HCT116 (cell line): ENCODE data around the gene CXXC1. TPM values are rescaled to one million over a fixed set of nuclear protein-coding genes. Genes with fewer than 3 reads are reported as not detected.
"Not testable (repeated sequence)": the region's sequence is repeated elsewhere in the genome, so short reads cannot be mapped to it uniquely, and the experiment has no call there.

Experiments used
- ATAC-seq: fragments of 200-7000 bp; cut with Tn5 transposase; 2 replicates; pipeline ENCODE4 v1.9.1; 2020; ENCODE audit warnings: mild to moderate bottlenecking, moderate library complexity
- BruUV-seq: library from RNA; stranded (reverse); fragments of 400-500 nt; replicated peaks from 2 replicates; lab custom pipeline; 2021; lab: Mats Ljungman, UMichigan
- CTCF ChIA-PET: fragments of 300-600 bp; sonication (Branson Sonifier 250); formaldehyde crosslinking; loops from one replicate; lab custom pipeline; 2021; ENCODE audit warnings: antibody characterized with exemption; lab: Charles Lee
- POLR2A ChIA-PET: fragments of 300-600, 350-600 bp; sonication (Branson Sonifier 250); formaldehyde crosslinking; loops from one replicate; lab custom pipeline; 2021; ENCODE audit warnings: antibody characterized with exemption; lab: Charles Lee
- RAD21 ChIA-PET, 2 experiments: fragments of 300-600 bp; sonication (Branson Sonifier 250); formaldehyde crosslinking; loops; one replicate each; lab custom pipeline; 2023; ENCODE audit warnings: low total read pairs in 2 of 2; ENCODE audit not compliant: uncharacterized antibody in 2 of 2, unreplicated experiment in 2 of 2, low non-redundant PET in 1 of 2; lab: Charles Lee
- DNase-seq: peaks from one replicate; pipeline ENCODE4 v3.0.0-alpha.2; 2010; ENCODE audit warnings: low read depth, low spot score
- H2AFZ ChIP-seq: fragments of 200-600 bp; shearing (Covaris generic), sonication (generic); 2 replicates; pipeline ENCODE4 v1.6.1; 2017; ENCODE audit warnings: low read depth, mixed run types, mixed read lengths, antibody characterized with exemption, low read length; ENCODE audit not compliant: poor library complexity, severe bottlenecking
- H3K27ac ChIP-seq: 2 replicates; pipeline ENCODE4 v1.5.1; 2012; ENCODE audit warnings: low read depth, low read length
- H3K27me3 ChIP-seq: fragments of 200-600 bp; sonication (generic); 2 replicates; pipeline ENCODE4 v1.6.1; 2016; ENCODE audit warnings: mixed run types, low read length, mixed read lengths; ENCODE audit not compliant: insufficient read depth
- H3K36me3 ChIP-seq, 2 experiments: fragments of 200-500 bp in 1 of 2; fragments of 200-600 bp in 1 of 2; sonication (Bioruptor generic) in 1 of 2; sonication (generic) in 1 of 2; 2 replicates each; pipeline versions ENCODE4 v1.5.1 to v1.6.1; 2014 to 2016; ENCODE audit warnings: low read length in 2 of 2, inconsistent platforms in 1 of 2, mixed read lengths in 1 of 2, mixed run types in 1 of 2; ENCODE audit not compliant: insufficient read depth in 2 of 2, control insufficient read depth in 1 of 2
- H3K4me1 ChIP-seq, 2 experiments: fragments of 200-600 bp in 1 of 2; sonication (generic) in 1 of 2; 2 replicates each; pipeline versions ENCODE4 v1.5.1 to v1.6.1; 2012 to 2017; ENCODE audit warnings: low read length in 2 of 2, inconsistent platforms in 1 of 2, mild to moderate bottlenecking in 1 of 2, mixed read lengths in 1 of 2, mixed run types in 1 of 2, moderate library complexity in 1 of 2; ENCODE audit not compliant: insufficient read depth in 2 of 2, control insufficient read depth in 1 of 2
- H3K4me2 ChIP-seq: fragments of 200-600 bp; sonication (generic); 2 replicates; pipeline ENCODE4 v1.6.1; 2017; ENCODE audit warnings: mixed run types, low read length, mixed read lengths
- H3K4me3 ChIP-seq, 2 experiments: fragments of 200-600 bp in 1 of 2; sonication (generic) in 1 of 2; replicated peaks in 1 of 2; 2 replicates each; pipeline ENCODE4 v1.5.1; 2011 to 2016; ENCODE audit warnings: low read length in 2 of 2, control low read depth in 1 of 2, low read depth in 1 of 2, mild to moderate bottlenecking in 1 of 2, mixed read lengths in 1 of 2, mixed run types in 1 of 2
- H3K79me2 ChIP-seq: fragments of 200-600 bp; sonication (generic); 2 replicates; pipeline ENCODE4 v1.6.1; 2017; ENCODE audit warnings: mild to moderate bottlenecking, mixed run types, low read length, moderate library complexity, mixed read lengths; ENCODE audit not compliant: insufficient read depth
- H3K9ac ChIP-seq: fragments of 200-600 bp; sonication (generic); 2 replicates; pipeline ENCODE4 v1.6.1; 2016; ENCODE audit warnings: low read length, mixed read lengths
- H3K9me2 ChIP-seq: fragments of 200-600 bp; sonication (generic), shearing (Covaris generic); 2 replicates; pipeline ENCODE4 v1.6.1; 2017; ENCODE audit warnings: mixed run types, mild to moderate bottlenecking, moderate library complexity; ENCODE audit not compliant: insufficient read depth
- H3K9me3 ChIP-seq, 2 experiments: fragments of 200-500 bp in 1 of 2; fragments of 200-600 bp in 1 of 2; sonication (Bioruptor generic) in 1 of 2; sonication (generic) in 1 of 2; 2 replicates each; pipeline ENCODE4 v1.6.1; 2014 to 2017; ENCODE audit warnings: low read length in 2 of 2, mixed read lengths in 2 of 2, inconsistent platforms in 1 of 2, low read depth in 1 of 2, mild to moderate bottlenecking in 1 of 2, mixed run types in 1 of 2, moderate library complexity in 1 of 2; ENCODE audit not compliant: control insufficient read depth in 1 of 2, insufficient read depth in 1 of 2
- H4K20me1 ChIP-seq: fragments of 200-600 bp; sonication (generic), shearing (Covaris generic); 2 replicates; pipeline ENCODE4 v1.6.1; 2017; ENCODE audit warnings: mixed run types, mild to moderate bottlenecking, moderate library complexity; ENCODE audit not compliant: insufficient read depth
- ELF1 ChIP-seq: IDR thresholded peaks from 2 replicates; pipeline ENCODE4 v1.6.1; 2012; ENCODE audit warnings: low read depth, borderline replicate concordance
- FOSL1 ChIP-seq: IDR thresholded peaks from 2 replicates; pipeline ENCODE4 v1.6.1; 2012; ENCODE audit warnings: low read depth
- JUND ChIP-seq: IDR thresholded peaks from 2 replicates; pipeline ENCODE4 v1.6.1; 2012
- RAD21 ChIP-seq: IDR thresholded peaks from 2 replicates; pipeline ENCODE4 v1.6.1; 2012; ENCODE audit warnings: low read depth, mild to moderate bottlenecking
- SP1 ChIP-seq: IDR thresholded peaks from 2 replicates; pipeline ENCODE4 v1.6.1; 2012; ENCODE audit warnings: low read depth
- SRF ChIP-seq: IDR thresholded peaks from 2 replicates; pipeline ENCODE4 v1.6.1; 2012; ENCODE audit warnings: low read depth
- TCF7L2 ChIP-seq: IDR thresholded peaks from 2 replicates; pipeline ENCODE4 v1.7.0; 2011; ENCODE audit warnings: borderline replicate concordance, inconsistent platforms; ENCODE audit not compliant: insufficient read depth, insufficient read length; ENCODE audit errors: extremely low read depth
- ZNF274 ChIP-seq: fragments of 200-500 bp; sonication (Bioruptor generic); IDR thresholded peaks from 2 replicates; pipeline ENCODE4 v1.6.1; 2014; ENCODE audit warnings: mild to moderate bottlenecking, low read depth, low read length, inconsistent platforms
- intact Hi-C: fragments of 100-400 bp; cut with micrococcal nuclease; formaldehyde crosslinking; loops from 2 replicates; pipeline ENCODE4 v1.10.0; 2022
- total RNA-seq: library from RNA; stranded (reverse); gene quantifications from one replicate; pipeline ENCODE4 v1.2.1, GENCODE V29; 2021; ENCODE audit not compliant: unreplicated experiment

The CXXC1 gene
- total RNA-seq, 1 experiment from 2014 or later, result 101 TPM

- H3K4me3 ChIP-seq, result no peak overlapping the region
- ChIA-PET POLR2A (no interaction called here), CTCF (no interaction called here), RAD21 (no interaction called here)
- no peaks in the 10 kb centered on the region for H4K20me1 ChIP-seq
- no peak for TF ChIP-seq SP1
- no peak for TF ChIP-seq FOSL1
- no peak for TF ChIP-seq SRF
- TF ChIP-seq TCF7L2, result no peak
- TF ChIP-seq ELF1, result no peak
- no peak for TF ChIP-seq JUND
- TF ChIP-seq ZNF274, result no peak
- TF ChIP-seq RAD21, result no peak
- no peaks in the 10 kb centered on the region for H3K79me2 ChIP-seq
- H3K9ac ChIP-seq, result no peak overlapping the region
- no peaks in the 10 kb centered on the region for H3K36me3 ChIP-seq
- no peaks in the 10 kb centered on the region for H3K4me1 ChIP-seq
- ATAC-seq, result no peak
- H3K27me3 ChIP-seq, result no peaks in the 10 kb centered on the region
- no peaks in the 10 kb centered on the region for H3K9me3 ChIP-seq
- H3K9me2 ChIP-seq, result no peaks in the 10 kb centered on the region; the same call in 1 of the 2 replicates
- intact Hi-C loops, result no loop called here
- H2AFZ ChIP-seq, result no peak overlapping the region
- H3K4me2 ChIP-seq, result no peak overlapping the region
- no peak for DNase-seq
- no TSS peak for BruUV-seq
- H3K27ac ChIP-seq, result no peak overlapping the region
These were observed 22.6 kb upstream of the CXXC1 start for GRCh38 chr18:50310080-50310479.

GRCh38 chr18:50308851-50309250 is 21.4 kb upstream of the CXXC1 start:
- H3K4me3 ChIP-seq, POLR2A ChIA-PET, H3K4me2 ChIP-seq, ATAC-seq, H3K9me2 ChIP-seq, CTCF ChIA-PET, BruUV-seq, intact Hi-C loops, H2AFZ ChIP-seq, H3K27ac ChIP-seq, H4K20me1 ChIP-seq, H3K79me2 ChIP-seq, RAD21 ChIA-PET, H3K27me3 ChIP-seq, H3K4me1 ChIP-seq, DNase-seq, H3K9ac ChIP-seq, H3K36me3 ChIP-seq, H3K9me3 ChIP-seq: not testable (repeated sequence)
